HG02970 (cell line): ENCODE data around the gene LDLRAD3.
"Not testable (repeated sequence)": the region's sequence is repeated elsewhere in the genome, so short reads cannot be mapped to it uniquely, and the experiment has no call there.

ENCODE experiments used
- ATAC-seq: cut with Tn5 transposase; IDR thresholded peaks from one replicate; pipeline ENCODE4 v1.9.1; 2021; ENCODE audit warnings: mild to moderate bottlenecking, moderate library complexity, moderate number of reproducible peaks; ENCODE audit not compliant: unreplicated experiment, low FRiP score

The LDLRAD3 gene

DNA sequence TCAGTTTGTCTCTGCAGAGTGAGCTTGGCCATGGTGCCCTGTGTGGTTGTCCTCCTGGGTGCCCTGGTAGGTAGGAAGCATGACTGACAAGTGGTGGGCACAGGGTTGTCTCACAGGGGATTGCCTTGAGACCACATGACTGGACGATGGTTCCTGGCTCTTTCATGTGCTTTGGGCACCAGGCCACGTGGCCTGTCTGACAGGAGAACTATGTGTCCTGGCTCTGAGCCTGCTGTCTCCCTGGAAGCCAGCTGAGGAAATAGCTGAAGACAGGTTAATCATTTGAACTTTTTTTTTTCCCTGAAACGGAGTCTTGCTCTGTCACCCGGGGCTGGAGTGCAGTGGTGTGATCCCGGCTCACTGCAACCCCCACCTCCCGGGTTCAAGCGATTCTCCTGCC lies 93.2 kb downstream of the LDLRAD3 start:
- no peak for ATAC-seq

DNA sequence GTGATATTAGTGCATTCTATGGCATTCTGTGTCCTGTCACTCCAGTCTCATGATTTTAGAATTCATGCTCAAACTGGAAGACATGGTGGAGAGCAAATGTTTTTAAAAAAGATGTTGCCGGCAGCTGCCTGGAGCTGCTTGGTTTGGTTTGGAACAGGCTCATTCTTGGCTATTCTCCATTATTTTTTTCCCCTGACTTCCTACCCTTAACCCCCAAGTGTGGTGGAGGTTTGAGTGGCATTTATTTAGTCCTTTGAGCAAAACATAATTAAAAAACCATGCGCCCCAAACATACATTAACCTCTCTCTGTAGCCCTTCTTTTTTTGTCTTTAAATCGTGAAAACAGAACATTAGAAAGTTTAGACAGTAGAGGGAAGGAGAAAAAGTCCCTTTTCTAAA lies 94.7 kb downstream of the LDLRAD3 start:
- ATAC-seq, result no peak

DNA sequence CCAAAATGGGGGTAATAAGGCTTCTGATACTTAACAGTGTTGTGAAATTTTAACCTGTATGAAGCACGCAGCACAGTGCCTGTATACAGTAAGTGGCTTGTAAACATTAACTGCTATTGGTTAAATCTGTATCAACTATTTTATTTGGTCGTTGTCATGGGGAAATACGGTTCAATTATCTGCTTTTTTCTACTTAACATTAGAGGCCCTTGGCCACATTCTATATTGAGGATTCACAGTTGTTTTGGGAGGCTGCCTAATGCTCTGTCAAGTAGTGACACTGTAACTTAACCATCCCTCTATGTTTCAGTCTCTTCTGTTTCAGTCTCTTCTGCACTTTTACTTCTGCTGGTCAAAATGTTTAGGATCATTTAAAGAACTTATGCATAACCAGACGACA lies 95.6 kb downstream of the LDLRAD3 start:
- no peak for ATAC-seq

DNA sequence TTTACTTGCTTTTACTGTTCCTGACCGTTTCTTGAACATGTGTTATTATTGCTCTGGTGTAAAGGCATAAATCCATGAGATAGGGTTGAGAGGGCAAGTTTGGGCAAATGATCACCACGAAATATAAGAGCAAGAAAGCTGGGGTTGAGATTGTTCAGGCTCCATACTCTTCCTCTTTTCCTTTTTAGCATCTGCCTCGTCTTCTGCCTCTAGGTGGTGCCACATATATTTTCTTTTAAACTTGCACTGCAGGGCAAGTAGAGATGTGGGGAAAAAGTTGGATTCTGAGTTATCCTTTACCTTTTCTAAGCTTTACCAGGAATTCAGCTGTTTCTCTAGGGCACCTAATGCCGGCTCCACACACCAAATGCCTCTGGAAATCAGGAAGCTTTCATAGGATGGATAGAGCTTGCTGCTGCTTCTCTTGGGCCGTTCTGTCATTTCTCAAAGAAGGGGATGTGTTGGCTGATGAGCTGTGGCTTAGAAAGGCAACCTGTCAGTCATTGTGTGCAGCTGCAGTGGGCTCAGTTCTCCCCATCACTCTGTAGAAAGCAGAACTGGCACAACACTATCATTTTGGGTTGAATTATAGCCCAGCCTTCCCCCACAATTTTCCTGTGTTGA lies 98.2 kb downstream of the LDLRAD3 start:
- no peak for ATAC-seq

DNA sequence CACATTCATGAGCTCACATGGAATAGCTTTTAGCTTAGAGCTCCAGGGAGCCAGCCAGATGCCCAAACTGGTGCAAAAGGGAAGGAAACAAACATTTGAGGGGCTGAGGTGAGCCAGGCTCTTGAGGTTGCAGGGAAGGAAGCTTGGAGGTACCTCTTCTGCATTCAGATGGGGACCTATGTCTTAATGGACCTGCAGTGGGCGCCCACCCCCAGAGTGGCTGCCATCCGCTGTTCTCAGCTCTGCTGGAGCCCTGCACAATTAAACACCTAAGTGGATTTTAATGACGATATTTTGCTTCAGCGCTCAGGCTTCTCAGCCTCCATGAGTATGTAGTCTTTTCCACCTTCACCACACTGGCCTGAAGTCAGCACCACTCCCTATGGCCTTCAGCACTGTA lies 100.8 kb downstream of the LDLRAD3 start:
- ATAC-seq, result no peak

DNA sequence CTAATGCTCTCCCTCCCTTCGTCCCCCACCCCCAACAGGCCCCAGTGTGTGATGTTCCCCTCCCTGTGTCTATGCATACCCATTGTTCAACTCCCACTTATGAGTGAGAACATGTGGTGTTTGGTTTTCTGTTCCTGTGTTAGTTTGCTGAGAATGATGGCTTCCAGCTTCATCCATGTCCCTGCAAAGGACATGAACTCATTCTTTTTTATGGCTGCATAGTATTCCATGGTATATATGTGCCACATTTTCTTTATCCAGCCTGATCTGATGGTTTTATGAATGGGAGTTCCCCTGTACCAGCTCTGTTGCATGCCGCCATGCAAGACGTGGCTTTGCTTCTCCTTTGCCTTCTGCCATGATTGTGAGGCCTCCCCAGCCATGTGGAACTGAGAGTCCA lies 102.1 kb downstream of the LDLRAD3 start:
- ATAC-seq, result not testable (repeated sequence)

DNA sequence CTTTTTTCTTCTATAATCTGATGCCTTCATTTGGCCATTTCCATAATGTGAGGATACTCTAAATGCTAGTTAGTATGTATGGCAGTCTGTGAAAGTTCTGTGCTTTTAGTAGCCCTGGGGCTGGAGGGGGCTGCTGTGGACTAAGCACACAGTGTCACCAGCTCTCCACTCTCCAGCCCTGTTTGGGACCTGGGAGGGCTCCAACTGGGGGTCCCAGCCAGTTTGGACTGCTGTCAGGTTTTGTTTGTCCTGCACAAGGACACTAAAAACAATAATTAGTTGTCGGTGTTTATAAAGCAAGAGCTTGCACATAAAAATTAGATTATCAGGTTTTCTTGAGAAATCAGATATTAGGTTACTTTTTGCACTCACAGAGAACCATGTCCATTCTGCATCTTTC lies 103.1 kb downstream of the LDLRAD3 start:
- no peak for ATAC-seq

DNA sequence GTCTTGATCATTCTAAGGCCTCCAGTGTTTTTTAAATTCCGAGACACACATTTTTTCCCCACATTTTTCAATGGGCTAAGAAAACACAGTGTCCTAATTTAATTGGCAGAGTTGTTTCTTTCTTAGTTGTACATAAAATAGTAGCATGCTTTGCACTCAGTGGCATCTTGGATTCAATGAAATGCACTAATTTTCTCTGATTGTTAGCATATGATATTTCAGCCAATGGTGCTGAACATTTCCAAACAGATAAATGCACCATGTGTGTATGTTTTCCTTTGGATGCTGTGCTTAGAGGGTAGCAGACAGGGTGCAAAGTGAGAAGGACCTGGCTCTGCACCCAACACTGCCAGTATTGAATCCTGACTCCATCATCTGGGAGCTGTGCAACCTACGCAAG lies 103.5 kb downstream of the LDLRAD3 start:
- ATAC-seq, result no peak

DNA sequence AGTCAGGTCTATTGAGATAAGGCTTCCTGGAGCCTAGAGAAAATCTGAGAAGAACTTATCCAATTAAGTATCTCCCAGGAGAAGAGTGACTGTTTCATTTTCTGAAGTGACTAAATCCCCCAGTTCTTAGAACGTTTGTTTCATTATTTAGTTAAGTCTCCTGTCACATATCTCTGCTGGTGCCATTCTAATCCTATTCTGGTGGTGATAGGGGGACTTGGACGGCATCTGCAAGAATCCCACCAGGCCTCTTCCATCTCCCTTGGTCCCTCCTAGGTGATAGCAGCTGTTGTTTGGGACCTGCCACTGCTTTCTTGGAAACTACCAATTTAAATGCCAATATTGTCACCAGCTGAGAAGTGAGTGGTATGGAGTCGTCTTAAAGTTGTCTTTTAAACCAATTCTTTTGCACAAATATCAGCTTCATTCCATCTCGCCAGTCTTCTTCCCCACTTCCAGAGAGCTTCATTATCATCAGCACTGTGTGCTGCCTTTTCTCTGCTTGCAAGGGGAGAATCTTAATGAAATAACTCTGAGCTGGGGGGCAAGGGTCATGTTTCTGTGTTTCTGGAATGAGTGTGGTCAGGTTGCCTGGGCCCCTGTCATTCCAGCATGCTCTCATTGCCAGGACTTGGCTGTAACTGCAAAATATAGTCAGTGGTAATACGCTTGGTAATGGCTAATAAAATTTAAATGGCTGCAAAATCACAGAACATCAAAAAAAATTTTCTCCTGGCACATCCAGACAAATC lies 104.8 kb downstream of the LDLRAD3 start:
- no peak for ATAC-seq

DNA sequence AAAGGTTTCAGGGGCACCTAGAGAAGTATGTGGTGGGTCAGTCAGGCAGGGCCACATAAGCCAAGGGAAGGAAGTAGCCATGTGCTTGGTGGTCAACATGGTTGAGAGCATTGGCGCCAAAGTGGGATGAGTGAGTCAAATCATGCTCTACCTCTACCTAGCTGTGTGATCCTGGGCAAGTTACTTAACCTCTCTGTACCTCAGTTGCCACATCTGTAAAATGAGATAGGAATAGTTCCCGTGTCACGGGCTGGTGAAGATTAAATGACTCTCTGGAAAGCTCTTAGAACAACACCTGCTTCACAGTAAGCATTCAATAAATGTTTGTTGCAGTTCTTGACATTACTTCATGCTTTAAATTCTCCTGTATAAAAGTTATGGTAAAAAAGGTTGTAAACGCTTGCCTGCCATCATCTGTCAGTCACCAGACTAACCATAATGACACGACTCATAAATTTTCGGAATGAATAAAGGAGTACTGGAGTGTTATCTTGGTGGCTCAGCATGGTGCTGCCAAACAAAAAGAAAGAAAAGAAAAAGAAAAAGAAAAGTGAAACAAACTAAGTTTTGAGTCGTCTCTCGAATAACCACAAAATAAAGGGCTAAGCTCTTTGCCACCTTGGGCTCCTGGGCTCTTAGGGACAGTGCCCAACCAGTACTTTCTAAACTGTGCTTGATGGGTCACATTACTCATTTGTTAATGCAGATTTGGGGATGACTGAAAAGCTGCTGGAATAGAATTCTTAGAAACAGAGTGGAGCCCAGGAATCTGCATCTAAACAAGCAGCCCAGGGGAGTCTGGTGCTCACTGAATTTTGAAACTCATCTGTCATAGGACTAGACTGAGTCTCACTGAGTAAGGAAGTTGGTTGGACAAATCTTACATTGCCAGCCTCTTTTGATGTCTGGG lies 107.6 kb downstream of the LDLRAD3 start:
- ATAC-seq, result no peak

DNA sequence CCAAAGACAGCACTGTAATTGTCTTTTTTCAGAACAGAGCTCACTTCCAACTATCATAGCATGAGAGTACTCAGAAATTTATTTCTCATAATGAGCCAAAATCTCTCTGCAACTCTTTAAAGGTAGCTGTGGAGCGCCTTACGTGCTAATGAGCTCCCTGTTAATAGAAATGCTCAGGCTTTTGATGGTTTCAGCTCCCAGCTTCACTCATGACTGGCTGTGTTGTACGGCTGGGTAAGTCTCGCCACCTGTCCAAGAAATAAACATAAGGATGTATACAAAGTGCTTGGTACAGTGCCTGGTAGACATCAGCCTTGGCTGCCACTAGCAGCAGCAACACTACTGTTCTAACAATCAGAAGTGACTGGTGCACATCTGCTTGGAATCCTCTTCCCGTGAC lies 109.4 kb downstream of the LDLRAD3 start:
- no peak for ATAC-seq

DNA sequence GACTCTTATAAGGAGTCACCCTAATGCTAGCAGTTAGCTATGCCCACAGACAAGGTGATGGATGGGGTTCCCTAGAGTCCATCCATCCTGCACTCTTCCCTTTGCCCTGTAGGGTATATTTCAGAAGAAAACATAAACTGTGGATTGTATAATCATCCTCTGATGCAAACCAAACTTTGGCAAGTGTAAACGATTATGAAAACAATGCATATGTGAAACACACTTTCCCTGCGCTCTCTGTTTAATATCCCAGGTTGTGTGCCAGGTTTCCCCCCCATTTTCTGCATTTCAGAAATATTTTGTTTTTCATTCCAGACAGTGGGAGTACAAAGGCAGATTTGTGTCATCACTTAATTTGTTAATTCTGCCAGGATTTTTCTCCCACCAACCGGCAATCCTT lies 110.0 kb downstream of the LDLRAD3 start:
- no peak for ATAC-seq

DNA sequence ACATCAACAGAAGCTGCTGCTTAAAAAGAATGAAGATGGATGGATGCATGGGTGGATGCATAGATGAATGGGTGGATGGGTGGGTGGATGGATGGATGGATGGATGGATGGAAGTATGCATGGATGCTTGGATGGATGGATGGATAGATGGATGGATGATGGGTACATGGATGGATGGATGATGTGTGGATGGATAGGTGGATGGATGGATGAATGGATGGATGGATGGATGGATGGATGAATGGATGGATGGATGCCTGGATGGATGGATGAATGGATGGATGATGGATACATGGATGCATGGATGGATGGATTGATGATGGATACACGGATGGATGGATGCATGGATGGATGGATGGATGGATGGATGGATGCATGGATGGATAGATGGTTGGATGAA lies 110.8 kb downstream of the LDLRAD3 start:
- no peak for ATAC-seq

DNA sequence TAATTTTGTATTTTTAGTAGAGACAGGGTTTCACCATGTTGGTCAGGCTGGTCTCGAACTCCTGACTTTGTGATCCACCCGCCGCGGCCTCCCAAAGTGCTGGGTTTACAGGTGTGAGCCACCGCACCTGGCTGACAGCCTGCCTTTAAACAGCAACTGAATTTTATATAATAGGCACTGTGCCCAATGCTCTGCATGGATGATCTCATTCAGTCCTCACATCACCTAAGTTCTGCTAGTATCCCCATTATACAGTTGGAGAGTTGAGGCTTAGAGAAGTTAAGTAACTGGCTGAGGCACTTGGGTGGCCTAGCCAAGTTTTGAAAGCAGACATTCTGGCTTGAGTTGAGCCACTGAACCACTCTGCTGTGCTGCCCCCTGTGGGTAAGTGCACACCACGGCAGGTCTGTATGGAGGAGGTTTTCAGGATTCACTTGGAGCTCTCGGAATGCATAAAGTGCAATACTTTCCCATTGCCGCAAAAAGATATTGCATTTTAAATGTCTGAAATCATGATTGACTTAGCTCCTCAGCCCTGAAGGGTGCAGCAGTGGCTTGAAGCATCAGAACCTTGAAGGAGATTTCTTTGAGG lies 112.4 kb downstream of the LDLRAD3 start:
- no peak for ATAC-seq

DNA sequence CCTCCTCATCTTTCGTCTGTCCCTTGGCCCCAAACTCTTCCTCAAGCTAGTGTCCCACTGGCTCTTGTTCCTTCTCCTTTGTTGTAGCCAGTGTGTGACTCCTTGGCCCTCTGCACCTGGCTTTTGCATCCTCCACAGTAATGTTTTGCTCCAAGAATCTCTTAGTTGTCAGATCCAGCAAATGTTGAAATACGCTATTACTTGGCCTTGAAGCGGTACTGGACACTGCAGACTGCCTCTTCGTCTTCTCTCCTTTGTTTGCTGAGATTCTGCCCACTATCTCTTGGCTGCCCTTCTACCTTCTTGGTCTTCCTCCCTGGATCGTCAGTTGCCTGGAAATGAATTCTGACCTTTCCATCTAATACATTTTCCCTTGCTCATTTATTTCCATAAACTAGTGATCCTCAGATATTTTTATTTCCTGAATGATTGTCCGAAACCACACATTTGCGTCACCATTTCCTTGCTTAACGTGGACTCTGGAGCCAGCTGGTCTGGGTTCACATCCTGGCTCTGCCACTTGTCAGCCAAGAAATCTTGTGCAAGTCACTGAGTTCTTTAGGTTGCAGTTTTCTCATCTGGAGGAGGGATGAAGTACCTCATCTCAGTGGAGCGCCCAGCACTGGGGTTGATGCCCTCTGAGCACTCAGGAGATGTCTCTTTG lies 113.6 kb downstream of the LDLRAD3 start:
- no peak for ATAC-seq

DNA sequence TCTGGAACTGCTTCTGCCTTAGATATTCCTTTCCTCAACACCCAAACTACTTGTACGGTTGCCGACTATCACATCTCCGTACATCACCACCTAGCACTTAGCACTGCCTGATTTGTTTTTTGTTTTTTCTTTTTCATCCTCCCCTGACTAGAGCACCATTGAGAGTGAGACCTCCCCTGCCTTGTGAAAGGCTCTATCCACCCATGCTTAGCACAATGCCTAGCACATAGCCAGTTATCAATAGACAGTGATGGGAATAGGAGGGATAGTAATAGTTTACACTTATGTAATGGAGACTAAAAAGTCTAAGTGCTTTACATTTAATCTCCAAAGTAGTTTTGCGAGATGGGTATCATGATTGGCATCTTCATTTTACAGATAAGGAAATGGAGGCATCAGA lies 115.8 kb downstream of the LDLRAD3 start:
- no peak for ATAC-seq

DNA sequence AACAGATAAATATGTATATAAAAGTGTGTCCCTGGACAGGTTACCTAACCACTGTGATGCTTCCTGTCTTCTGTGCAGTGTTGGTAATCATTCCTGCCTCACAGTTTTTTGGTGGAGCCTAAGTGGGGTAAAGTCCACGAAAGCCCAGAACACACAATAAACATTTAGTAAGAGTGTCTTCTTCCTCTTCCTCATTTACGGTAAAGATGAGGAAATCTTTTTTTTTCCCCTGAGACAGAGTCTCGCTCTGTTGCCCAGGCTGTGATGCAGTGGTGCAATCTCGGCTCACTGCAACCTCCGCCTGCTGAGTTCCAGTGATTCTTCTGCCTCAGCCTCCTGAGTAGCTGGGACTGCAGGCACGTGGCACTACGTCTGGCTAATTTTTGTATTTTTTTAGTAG lies 117.1 kb downstream of the LDLRAD3 start:
- no peak for ATAC-seq

DNA sequence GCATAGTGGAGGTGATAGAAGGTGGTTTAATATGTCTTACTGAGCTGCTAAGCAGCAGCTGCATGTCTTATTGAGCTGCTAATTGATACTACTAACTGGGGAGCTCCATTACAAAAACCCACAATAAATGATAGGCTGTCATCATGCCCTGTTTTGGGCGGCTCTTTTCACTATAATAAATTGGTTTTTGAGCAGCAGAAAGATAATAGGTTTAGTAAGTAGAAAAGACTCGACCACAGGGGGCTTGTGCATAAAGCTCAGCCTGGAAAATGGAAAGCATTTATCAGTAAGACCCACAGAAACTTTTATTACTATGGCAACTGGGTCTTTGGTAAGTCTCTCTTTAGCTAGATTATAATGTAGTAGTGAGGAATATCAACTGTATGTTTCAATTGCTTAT lies 117.6 kb downstream of the LDLRAD3 start:
- no peak for ATAC-seq

DNA sequence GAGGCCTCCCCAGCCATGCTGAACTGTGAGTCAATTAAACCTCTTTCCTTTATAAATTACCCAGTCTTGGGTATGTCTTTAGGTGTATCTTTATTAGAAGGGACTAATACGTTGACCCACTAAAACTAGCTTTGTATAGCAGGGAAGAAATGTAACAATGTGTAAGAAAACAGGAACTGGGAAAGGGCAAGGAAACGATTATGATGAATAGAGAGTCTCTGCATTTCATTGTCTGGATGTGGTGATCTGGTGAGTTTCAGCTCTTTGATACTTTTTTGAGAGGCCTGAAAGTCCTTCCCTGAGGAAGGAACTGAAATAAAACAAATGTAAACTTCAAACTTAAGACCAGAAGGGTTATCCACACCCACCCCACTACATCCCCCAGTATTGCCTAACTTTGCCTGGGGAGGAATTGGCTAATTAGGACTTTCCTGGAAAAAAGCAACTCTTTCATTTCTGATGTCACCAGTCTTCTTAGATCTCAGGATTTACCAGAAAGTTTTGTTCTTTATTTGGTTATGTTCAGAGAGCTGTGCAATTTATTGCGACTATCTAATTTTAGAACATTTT lies 119.0 kb downstream of the LDLRAD3 start:
- no peak for ATAC-seq

DNA sequence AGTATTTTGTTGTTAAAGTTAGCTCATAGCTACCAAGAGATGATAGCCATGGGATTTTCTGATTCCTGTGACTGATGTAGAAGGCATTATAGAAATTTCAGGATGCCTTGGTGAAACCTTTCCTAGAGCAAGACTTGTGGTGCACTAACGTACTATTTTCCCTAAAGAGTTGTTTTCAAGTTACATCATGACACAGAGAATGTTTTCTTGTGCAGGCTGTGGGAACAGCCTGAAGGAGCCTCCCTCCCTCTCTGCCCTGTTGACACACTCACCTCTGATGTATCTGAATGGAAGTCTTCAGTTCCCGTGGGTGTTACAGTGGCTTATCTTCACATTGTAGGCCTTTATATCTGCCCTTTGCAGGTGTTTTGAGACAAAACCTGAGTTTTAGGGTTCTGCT lies 121.6 kb downstream of the LDLRAD3 start:
- ATAC-seq, result no peak
